ENCODE measurements around the gene CDCA3.
A peak's percentile ranks its signal among the peaks of the same experiment; 100 is the strongest.

GRCh38 chr12:6851921-6852650, 1.0 kb upstream of the CDCA3 start, which contains the start of gene USP5:
- TF ChIP-seq MYC (IDR thresholded peaks at IDR 0.05; ENCODE audit: low read depth, low read length) (peak; percentile 52), CTCF (IDR thresholded peaks at IDR 0.05; ENCODE audit: low read depth, low read length) (no peak), POLR2A (IDR thresholded peaks at IDR 0.05; ENCODE audit: extremely low read depth, insufficient read length) (peak; percentile 76)

Measured in NB4 (cell line).